Daoy (cell line): ENCODE results near the gene GNAI2. TPM values are rescaled to one million over a fixed set of nuclear protein-coding genes. Genes with fewer than 3 reads are reported as not detected.
"Not testable (repeated sequence)": the region's sequence is repeated elsewhere in the genome, so short reads cannot be mapped to it uniquely, and the experiment has no call there.

Source experiments
- DNase-seq: peaks from one replicate; pipeline ENCODE4 v3.0.0-alpha.2; 2015; ENCODE audit warnings: low read depth
- total RNA-seq: library from RNA; depleted of rRNA; stranded (reverse); fragments of >200 nt; shearing (Covaris generic); gene quantifications from 2 replicates; pipeline ENCODE4 v1.2.3, GENCODE V29; 2014

Gene GNAI2
- total RNA-seq, 1 experiment from 2014 or later = 163 TPM

DNA sequence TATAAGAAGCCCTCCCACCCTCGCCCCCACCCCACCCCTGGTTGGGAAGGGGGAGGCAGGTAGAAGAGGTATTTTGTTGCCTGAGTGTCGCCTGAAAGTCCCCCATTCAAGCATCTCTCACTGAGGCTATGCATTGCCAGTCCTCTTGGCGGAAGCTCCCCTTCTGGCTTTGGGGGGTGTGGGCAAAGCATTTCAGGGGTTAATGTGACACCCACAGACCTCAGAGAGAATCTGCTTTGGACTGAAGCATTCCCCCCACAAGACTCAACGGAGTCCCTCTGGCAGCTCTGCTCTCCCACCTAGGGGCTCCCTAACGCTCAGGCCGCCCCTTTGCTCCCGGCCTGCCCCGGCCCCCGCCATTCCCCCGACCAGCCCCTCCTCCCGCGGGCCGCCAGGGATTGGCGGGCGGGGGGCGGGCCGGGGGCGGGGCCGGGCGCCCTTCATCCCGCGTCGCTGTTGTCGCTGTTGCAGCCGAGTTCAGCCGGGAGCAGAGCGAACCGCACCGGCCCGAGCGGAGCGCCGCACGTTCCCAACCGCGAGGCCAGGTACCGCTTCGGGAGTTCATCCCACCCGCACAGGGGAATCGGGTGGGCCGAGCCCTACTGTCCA is 31.1 kb upstream of the GNAI2 start, which contains the start of gene SLC38A3:
Gene SLC38A3 (plus strand): TSS at position 468 of the 609 bp plus-strand sequence. CDS start 8,929 bp downstream, outside the sequence.
- no peak for DNase-seq

DNA sequence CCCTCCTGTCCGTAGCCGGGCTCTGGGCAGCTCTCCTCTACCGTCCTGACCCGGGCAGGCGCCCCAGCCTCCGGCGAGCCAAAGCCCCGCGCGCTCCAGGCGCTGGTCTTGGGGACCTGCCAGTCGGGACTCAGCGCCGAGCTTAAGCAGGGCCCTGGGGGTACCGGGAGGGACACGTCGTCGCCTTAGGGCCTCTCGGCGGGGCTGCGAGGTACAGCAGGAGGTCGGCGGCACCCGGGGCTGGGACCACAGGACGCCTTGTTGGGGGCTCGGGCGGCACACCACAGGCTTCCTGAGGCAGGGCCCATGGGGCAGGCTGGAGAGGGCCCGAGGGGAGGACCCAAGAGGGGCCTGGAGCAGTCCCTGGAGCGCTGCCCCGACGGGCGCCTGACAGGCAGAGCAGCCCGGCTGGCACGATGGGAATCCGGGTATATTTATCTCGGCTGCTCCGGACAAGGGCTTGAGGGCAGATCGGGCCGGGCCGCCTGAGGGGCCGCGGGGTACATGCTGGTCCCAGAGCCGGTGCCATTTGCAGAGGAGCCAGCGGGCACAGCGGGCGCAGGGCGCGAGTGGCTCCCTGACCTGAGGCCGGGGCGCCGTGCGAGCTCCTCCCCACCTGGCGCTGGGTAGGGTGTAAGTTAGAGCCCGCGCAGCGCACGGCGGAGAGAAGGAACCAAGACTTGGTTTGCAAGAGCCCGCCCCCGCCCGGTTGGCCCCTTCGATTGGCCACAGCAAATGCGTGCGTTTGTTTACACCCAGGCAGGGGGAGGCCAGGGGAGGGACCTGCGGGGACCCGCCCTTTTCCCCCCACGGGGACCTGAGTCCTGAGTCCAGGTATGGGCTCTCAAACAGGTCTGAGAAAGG is 30.4 kb upstream of the GNAI2 start:
- no peak for DNase-seq

DNA sequence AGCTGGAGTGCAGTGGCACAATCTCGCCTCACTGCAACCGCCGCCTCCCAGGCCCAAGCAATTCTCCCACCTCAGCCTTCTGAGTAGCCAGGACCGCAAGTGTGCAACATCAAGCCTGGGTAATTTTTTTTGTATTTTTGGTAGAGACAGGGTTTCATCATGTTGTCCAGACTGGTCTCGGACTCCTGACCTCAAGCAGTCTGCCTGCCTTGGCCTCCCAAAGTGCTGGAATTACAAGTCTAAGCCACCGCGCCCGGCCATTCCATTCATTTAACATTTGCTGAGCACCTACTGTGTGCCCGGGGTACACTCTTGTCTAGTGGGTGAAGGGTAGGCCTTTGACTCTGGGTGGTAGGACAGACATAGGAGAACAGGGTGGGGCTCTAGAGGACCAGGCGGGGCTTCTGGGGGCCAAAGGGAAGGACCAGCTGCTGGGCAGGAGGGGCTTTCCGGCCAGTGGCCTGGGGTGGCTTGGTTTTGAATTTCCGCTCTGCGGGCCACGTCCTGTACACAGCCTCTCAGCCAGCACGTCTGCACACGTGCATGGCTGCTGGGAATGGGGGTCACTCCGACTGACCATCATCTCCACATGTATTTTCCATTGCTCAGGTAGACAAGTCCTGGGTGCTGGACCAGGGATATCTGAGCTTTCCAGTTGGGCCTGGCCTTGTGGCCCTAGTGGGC is 28.5 kb upstream of the GNAI2 start:
- no peak for DNase-seq

DNA sequence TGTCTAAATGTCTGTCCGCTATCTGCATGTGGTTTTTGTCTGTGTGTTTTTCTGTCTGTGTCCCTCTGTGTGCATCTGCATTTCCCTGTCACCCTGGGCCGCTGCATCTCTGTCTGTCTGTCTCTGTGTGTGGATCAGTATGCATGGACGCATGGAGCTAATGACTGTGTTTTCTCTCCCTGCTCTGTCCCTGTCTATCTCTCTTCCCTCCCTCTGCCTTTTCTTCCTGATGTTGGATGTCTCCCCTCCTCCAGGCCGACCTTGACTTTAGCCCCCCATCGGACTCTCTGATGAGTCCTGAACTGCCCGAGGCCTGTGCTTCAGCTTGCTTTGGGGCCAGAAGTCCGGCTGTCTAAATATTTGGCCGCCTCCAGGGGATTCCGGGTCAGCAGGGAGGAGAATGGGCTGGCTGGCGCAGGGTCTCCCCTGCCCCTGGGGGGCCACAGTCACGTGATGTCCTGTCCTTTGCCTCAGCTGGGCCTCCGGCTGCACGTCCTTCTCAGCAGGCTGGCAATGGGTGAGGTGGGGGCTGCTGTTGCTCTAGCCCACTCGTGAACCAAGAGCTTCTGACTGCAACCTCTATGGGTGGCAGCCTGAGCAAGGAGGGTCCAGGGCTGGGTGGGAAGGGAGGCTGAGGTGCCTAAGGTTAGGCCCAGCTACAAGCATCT is 27.2 kb upstream of the GNAI2 start:
- no peak for DNase-seq

DNA sequence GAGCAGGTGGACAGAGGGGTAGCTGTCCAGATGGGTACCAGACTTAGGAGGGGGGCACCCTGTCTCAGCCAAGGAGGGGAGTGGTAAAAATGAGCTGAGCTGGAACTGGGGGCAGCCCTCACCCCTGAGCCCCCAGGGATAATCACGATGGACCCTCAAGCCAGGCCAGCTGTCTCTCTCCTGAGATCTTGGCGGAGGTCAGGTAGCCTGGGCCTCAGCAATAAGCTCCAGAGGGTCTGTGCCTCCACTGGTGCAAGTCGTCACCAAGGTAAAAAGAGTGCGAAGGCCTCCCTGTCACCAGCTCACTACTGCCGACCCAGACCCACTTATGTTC is 25.9 kb upstream of the GNAI2 start:
- DNase-seq = no peak

DNA sequence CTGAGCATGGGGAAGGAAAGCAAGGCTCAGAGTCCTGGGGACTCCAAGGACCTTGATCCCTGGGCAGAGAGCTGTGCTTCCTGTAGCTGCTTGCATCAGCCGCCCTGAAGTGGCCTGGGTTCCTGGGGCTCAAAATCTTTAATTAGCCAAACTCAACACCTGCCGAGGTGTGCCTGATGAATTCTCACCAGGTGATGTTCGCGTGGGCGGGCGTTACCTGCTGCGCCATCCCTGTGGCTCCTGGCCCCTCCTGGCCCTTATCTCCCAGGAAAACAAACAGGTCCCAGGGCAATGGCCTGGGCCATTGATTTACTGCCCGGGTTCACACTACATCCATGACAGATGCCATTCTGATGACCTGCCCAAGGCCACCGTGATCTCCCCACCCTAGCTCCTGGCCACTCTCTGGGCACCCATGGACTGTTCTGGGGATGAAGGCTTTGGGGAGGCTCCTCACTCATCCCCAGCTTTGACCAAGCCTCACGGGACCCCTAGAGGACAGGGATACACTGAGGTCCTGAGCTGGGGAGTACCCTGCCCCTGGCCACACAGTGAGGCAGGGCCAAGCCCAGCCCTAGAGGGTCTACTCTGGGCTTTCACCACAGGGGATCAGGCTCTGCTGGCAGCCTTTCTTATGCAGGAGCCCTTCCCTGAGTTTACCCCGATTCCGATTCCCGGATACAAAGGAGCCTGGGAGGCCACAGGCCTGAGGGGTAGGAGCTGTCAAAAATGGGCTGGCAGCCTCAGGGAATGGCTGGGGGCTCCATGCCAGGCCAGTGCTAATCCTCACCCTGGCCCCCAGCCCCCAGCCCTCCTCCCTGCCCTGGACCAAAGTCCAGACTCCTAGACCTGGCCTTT is 25.3 kb upstream of the GNAI2 start:
- DNase-seq = no peak

DNA sequence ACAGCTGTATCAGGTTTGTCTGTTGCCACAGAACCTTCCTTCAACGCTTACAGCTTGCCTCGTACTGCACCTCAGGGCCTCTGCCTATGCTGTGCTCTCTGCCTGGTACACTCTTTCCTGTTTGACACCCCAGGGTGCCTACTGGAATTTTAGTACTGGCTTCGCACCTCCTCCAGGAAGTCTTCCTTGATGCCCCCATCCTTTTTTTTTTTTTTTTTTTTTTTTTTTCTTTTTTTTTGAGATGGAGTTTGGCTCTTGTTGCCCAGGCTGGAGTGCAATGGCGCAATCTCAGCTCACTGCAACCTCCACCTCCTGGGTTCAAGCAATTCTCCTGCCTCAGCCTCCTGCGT is 24.7 kb upstream of the GNAI2 start:
- DNase-seq = not testable (repeated sequence)

DNA sequence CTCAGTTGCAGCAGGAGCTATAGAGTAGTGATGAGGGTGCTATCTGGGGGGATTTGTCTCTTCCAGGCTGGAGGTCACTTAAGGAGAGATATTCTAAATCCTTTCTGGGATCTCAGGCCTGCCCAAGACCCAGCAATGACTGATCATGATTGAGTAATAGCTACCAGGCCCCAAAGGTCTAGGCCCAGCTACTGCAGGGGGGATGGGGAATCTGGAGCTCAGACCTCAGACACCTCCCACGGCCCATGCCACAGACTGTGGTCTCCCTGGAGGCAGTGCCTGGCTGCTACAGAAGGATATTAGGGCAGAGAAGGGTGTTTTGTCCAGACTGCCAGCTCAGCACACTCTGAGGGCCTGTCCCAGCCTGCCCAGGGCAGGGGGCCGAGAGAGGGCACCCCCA is 24.1 kb upstream of the GNAI2 start:
- DNase-seq = no peak

DNA sequence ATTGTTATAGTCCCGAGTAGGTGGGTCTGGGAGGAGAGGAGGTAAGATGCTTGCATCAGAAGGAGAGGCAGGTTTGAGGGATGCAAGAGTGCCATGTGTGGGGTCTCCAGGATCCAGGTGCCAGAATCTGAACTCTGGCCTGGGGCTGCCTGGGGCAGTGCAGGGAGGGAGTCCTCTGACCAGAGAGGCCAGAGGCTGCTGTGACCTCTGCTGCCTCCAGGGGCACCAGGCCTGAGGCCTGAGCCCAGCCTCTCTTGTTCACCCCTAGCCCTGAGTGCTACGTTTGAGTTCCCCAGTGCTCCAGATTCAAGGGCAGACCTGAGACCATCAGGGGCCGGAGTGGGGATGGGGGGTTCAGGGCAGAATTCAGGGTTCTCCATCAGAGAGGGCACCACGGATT is 23.5 kb upstream of the GNAI2 start:
- no peak for DNase-seq

DNA sequence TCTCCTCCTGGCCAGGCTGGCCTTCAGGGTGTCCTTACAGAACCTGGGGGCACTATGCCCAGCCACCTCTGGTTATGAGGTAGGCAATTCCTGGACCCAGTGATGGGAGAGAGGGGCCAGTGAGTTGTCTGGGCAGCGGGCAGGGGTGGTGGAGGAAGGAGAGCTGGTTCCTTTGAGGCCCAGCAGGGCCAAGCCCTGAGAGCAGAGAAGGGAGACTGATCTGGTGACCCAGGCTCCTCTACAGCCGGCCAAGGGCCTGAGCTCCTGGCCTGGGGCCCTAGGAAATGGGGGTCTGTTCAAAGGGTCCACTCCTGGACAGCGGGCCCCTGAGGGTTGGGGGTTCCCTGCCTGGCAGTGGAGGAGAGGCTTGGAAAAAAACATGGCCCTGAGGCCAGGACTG is 23.0 kb upstream of the GNAI2 start:
- no peak for DNase-seq

DNA sequence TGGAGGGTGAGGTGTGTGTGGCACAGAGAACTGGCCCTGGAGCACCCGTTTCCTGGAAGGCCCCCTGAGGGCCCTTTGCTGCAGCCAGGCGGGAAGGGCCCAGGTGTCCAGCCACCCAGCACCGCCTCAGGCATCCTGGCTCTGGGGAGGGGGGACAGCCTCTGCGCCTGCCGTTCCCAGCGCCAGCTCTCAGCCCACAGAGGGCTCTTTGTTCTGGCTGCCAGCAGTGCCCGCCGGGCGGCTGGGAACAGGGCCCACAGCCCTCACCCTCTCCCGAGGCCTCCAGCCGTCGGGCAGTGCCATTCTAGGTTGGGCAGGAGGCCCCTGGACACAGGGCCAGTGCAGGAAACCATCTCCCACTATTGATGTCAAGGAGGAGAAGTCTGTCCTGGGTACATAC is 22.6 kb upstream of the GNAI2 start:
- DNase-seq = no peak

DNA sequence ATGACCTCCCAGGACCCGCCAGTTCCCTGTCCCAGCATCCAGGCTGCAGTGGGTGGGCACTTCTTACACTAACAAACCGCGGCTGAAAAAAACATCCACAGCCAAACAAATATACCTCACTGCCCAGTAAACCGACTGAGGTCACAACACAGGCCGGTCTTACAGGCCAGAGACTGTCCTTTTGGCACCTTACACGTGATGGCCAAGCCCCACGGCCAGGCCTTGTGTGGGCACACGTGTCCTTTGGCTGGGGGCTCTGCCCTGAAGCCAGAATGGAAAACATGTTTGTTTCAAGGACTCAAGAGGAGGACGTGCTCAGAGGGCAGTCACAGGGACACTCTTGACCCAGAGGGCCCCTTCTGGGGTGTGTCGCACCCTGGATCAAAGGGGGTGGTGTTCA is 21.2 kb upstream of the GNAI2 start:
- DNase-seq = no peak

DNA sequence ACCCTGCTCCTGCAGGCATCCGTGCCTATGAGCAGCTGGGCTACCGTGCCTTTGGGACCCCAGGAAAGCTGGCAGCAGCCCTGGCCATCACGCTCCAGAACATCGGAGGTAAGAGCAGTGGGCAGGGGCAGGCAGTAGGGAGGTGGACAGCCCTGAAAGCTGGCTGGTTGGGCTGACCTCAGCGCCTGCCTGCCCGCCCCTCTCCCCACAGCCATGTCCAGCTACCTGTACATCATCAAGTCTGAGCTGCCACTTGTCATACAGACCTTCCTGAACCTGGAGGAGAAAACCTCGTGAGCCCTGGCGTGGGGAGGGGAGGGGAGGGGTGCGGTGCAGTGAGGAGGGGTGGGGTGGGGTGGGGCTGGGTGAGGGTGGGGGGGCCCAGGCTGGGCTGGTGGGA is 20.5 kb upstream of the GNAI2 start:
- no peak for DNase-seq

DNA sequence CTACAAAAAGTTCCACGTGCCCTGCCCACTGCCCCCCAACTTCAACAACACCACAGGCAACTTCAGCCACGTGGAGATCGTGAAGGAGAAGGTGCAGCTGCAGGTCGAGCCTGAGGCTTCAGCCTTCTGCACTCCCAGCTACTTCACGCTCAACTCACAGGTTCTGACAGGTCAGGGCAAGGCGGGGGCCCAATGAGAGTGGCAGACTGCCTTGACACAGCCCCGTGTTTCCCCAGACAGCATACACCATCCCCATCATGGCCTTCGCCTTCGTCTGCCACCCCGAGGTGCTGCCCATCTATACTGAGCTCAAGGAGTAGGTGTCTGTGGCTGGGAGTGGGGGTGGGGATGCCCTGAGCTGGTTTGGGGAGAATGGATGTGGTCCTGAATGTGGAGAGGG is 18.3 kb upstream of the GNAI2 start:
- no peak for DNase-seq

DNA sequence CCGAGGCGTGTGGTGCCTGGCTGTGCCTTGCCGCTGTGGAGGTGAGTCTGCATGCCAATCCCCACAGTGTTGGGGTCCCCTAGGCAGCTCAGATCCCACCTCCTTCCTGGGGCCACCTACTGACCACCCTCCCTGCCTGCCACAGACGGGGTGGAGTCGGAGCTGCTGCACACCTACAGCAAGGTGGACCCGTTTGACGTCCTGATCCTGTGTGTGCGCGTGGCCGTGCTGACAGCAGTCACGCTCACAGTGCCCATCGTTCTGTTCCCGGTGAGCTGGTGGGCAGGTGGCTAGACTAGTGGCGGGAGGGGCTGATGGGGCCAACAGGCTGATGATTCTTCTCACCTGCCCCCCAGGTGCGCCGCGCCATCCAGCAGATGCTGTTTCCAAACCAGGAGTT is 17.6 kb upstream of the GNAI2 start:
- DNase-seq = no peak

DNA sequence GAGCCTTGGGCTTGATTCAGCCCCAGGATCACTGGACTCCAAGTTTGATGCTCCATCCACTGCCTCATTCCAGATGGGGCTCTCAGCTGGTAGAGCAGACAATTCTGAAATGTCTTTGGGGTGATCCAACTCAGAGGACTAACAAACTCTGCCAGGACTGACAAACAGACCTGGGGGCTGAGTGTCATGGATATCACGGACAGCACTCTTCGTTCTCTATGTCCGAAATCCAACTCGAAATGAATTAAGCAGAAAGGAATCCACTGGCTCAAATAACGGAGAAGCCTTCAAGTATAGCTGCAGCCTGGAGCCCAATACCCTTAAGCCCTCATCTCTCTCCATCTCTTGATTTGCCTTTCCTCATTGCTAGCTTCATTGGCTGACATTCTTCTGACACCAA is 16.7 kb upstream of the GNAI2 start:
- no peak for DNase-seq

DNA sequence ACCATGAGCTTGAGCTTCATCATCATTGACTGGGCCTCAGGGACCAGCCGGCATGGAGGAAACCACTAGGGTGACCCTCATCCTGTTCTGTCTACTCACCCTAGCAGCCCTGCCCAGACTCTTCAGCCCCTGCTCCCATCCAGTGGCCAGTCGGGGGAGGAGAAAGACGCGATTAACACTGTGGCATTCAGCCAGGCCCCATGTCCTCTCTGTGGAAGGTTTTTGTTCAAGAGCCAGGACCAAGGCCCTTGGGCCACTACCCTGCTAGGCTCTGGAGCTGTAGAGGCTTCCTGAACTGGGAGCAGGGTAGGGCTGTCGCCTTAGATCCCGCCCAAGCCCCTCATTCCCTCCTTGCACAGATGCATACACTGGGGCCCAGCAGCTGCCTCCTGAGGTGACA is 15.9 kb upstream of the GNAI2 start:
- no peak for DNase-seq

DNA sequence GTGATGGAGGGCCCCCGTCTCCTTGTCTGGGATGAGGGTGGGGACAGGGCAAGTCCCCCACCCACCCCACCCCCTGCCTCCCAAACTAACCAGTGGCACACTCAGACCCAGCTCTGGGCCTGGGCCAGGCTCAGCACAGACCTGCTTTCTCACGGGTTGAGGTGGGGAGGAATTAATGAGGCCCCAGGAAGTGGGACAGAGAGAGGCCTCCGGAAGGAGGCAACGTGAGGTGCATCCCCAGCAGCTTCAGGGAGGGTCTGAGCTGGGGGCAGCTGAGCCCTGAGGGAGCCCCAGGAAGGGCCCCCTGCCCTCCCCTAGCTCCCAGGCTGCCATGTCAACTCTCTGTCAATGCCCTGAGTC is 15.0 kb upstream of the GNAI2 start:
- DNase-seq = no peak

DNA sequence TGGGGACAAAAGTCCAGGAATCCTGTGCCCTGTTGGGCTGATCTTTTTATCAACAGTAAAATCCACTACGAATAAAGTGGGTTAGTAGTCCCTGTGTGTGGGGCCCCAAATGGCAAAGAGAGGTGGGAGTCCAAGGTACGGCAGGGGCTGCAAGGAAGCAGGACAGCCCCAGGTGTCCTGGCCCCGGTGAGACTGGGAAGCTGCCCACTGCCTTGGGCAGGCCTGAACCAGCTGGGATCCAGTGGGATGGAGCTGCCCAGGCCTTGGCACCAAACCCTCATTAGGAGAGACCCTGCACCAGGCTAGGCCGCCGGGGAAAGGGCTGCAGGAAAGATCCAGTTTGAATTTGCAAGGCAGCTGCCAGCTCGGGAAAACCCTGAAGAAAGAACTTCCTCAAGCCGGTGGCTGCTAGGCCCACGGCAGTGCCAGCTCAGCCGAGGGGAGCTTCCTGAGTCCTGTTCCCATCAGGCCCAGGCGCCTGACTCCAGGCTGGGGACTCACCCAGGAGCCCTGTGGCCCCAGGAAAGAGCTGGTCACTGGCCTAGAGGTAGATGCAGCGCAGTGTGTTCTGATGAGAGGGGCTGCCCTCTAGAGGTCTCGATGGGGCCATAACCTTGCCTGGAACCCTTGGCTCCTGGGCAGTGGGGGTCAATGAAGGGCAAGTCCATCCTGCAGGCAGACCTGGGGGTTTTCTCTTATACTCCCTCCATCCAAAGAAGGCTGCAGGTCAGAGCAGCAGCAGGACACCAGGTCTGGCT is 14.4 kb upstream of the GNAI2 start:
- no peak for DNase-seq

DNA sequence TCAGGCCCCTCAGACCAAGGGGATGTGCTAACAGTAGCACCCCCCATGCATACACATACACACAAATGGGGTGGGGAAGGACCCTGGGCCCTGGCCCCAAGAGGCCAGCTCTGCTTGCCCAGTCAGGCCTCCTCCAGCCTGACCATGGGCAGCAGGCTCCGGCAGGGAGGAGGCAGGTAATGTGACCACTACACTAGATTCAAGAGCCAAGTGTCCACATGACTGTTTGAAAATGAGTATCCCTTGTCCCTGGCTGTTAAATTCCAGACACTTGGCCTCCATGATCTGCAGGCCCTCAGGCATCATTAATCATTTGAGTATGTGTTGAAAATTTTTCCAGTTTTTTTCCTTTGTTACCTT is 13.9 kb upstream of the GNAI2 start:
- no peak for DNase-seq

DNA sequence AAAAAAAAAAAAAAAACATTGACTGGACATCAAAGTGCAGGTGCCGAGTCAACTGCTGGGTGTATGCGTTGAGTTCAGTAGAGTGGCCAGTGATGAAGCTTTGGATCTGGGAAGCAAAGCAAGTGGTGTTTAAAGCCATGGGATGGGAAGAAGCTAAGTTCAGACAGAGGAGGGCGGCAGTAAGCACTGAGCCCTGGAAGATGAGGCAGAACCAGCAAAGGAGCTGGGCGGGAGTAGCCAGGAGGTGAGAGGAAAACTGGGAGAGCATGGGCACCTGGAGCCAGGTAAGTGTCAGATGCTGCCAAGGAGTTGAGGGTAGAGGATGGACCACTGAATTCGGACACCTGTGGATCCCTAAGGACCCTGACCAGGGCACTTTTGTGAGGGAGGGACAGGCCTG is 11.4 kb upstream of the GNAI2 start:
- no peak for DNase-seq
